NCI-H1436 (cell line): ENCODE measurements around the gene RPS15A.
A peak's percentile ranks its signal among the peaks of the same experiment; 100 is the strongest.

Source experiments
- DNase-seq: peaks from one replicate; lab custom pipeline; 2025; lab: John Stamatoyannopoulos, UW

The RPS15A gene

DNA sequence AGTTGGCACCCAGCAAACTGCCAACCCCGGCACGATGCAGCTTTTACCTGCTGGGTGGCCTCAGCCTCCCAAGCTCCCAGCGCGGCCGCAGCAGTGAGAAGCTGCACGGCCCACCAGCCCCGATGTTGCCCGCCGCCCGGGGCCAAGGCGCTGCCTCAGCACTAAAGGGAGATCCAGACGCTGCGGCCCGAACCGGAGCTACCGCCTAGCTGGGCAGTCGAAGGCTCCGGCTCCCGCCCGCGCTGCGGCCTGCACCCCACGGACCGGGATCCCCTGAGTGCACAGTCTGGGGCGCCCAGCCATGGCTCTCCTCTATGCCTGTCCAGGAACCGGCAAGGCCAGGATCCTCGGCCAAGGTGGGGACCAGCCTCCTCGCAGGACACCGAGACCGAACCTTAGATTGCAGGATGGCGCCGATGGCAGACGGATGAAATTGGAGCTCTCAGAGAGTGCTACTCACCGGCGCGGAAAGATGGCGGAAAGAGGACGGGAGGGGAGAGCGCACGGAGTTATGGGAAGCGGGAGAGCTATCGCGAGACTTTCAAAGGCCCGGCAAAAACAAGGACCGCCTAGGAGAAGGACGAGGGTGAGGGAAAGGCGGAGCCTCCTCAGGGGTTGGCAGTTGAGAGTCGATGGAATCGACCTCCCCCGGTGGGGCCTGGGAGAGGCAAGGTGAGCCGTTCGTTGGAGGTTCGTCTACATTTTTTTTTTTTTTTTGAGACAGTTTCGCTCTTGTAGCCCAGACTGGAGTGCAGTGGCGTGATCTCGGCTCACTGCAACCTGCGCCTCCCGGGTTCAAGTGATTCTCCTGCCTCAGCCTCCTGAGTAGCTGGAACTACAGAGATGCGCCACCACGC lies at the start of gene RPS15A:
TSS of gene RPS15A (minus strand) at position 485 of the 857 bp plus-strand sequence. CDS start 1,221 bp downstream, outside the sequence.
- DNase-seq, result peak; percentile 96

GRCh38 chr16:18839555-18839954 lies 49.4 kb upstream of the RPS15A start:
- no peak for DNase-seq

DNA sequence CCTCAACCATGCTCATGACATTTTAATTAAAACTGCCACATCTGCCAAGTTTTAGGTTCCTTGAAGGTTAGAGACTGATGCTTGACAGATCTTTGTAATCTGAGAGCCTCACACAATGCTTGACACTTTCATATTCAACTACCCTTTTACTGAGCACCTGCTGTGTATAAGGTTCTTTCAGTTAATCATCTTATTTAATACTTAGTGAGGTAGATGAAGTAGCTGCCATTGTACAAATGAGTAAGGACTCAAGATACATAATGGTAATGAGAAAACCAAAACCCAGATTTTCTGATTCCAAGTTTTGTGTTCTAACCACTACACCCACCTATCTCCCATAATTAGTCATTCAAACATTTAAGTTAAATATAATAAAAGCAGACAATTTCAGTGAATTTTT lies 46.6 kb upstream of the RPS15A start:
- no peak for DNase-seq

- no peak for DNase-seq
These were observed 44.7 kb upstream of the RPS15A start for GRCh38 chr16:18834864-18835263.

DNA sequence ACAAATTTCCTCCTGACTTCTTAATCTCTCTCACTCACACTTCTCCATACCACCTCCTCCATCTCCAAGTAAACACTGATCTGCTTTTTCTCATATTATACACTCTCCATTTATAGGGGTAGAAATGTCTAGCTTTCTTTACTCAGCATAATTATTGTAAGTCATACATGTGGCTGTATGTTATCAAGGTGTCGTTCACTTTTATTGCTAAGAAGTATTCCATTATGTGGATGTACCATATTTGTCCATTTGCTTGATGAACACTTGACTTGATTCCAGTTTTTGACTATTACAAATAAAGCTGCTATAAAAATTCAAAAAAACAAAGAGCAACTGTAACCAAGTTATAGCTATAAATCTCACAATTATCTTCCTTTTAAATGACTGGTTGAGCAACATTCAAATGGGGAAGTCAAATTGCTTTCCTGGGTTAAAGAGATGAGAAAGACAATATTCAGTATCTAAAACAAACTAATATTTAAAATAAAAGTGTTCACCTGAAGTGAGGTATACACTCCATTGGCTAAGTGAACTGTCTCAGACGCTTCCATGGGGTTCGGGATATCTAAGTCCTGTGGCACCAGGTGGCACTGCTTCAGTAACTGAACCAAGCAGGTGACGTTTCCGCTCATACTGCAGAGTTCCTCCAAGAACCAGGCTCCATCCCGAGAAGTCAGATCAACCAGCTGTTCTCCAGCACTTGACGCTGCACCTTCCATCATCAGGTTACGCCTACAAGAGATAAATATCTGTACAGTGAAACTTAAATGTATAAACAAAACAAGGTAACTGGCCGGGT lies 43.8 kb upstream of the RPS15A start:
- DNase-seq, result no peak

- DNase-seq, result no peak
These were observed 42.5 kb upstream of the RPS15A start for GRCh38 chr16:18832613-18833012.

DNA sequence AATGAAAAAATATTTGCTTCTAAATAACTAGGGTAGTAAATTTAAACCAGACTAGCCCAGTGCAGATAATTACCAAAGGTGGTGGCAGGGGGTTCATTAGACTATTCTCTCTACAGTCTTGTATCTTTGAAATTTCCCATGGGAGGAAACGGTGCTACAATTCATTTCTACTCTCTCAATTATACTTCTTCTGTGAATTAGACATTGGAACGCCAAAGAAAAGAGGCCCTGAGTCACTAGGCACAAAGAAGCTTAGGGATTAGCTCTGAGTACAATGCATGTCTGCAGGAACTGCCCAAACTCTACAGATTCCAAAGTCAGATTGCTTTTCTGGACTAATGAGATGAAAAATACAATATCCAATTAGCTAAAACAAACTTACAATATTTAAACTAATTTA lies 41.9 kb upstream of the RPS15A start:
- no peak for DNase-seq

DNA sequence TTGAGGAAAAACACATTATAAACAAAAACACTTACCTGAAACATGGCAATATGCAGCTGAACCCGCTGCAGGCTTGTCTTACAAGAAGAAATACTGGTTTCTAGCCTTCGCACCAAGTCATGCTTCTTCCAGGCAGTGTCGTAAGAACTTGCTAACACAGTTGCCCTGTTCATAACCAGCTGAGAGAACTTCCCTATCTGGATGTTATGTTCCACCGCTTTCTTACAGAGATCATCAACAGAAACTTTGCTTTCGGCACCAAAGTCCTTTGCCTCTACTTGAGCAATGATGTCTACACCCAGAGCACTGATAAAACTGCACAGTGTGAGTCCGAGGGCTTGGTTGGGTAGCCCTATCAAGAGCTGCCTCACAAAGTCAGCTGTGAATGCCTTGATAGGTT lies 39.1 kb upstream of the RPS15A start:
- no peak for DNase-seq

GRCh38 chr16:18827890-18828289 lies 37.8 kb upstream of the RPS15A start:
- DNase-seq, result no peak

DNA sequence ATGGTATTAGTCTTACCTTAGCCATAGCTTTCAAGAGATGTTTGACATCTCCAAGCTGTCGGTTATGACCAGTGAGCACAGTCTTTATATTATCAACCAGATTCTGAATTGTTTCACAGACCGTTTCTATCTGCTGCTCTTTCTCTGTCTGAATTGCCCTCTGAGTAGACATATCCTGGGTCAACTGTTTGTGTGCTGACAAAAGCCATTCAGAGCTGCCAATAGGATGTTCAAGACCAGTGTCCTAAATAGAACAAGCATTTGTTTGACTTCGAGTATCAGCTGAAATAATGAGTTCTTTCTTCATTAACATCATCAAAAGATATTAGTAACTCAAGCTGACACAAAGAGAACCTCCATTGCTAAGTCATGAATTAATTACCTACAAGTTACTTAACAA lies 26.2 kb upstream of the RPS15A start:
- no peak for DNase-seq

- no peak for DNase-seq
These were observed 21.8 kb upstream of the RPS15A start for GRCh38 chr16:18811925-18812324.

GRCh38 chr16:18809165-18809564 lies 19.0 kb upstream of the RPS15A start:
- no peak for DNase-seq

GRCh38 chr16:18805257-18805773 lies 15.2 kb upstream of the RPS15A start:
- DNase-seq, result no peak

- DNase-seq, result no peak
These were observed 14.4 kb upstream of the RPS15A start for GRCh38 chr16:18804540-18804939.

- DNase-seq, result no peak
These were observed 13.7 kb upstream of the RPS15A start for GRCh38 chr16:18803569-18804462.

DNA sequence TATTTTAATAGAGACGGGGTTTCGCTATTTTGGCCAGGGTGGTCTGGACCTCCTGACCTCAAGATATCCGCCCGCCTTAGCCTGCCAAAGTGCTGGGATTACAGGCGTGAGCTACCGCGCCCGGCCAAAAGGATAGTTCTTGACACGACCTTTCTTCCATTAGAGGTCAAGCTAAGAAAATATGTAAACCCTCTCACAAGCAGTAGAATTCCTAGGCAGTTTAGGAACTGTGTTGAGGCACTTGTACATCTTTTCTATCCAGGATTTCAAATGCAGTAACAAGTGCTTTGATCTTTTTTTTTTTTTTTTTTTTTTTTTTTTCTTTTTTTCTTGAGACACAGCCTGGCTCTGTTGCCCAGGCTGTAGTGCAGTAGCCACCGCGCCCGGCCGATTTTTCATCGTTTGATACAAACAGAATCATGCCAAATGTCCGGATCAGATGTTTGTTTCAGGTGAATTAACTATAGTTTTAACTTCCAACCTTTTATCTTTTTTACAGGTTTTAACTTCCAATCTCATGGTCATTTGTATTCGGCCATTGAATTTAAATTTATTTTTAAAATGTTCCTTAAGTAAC lies 12.7 kb upstream of the RPS15A start:
- no peak for DNase-seq

DNA sequence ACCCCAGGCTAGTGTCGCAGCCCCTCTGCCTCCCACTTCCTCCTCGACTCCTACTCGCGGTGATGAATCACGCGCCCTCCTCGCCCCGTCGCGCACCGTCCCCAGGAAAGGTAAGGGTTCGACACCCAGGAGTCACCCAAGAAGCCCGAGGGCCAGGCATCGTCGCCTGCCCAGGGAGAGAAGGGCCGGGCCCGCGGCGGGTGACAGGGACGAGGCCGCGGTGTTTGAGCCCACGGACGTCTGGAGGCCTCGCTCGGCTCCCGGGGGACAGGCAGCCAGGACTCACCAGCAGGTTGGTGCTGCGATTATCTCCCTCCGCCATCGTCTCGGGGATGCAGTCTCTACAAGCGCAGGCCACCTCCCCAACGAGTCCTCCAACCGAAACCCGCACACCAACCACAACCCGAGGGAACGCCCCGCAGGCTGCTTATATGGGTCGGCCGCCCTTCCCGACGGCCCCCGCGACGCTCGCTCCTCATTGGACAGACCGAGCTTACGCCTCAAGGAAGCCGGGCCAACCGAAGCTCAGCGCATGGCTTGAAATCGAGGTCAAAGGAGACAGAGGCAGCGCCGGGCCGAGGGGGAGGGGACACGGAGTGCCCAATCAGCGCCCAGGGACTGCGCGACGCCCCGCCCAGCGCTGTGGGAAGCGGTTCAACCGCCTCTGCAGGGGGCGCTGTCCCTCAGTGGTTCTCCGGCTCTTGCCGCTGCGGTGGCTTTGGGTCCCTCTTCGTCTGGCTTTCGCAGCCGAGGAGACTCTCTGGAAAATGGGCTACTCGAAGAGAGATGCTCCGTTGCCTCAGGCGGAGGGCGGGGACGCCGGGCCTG lies 11.2 kb upstream of the RPS15A start, which contains the start of gene ARL6IP1:
TSS of gene ARL6IP1 (minus strand) at position 405 of the 828 bp plus-strand sequence. CDS start at position 322, 83 bp downstream.
- peak; percentile 99 for DNase-seq

DNA sequence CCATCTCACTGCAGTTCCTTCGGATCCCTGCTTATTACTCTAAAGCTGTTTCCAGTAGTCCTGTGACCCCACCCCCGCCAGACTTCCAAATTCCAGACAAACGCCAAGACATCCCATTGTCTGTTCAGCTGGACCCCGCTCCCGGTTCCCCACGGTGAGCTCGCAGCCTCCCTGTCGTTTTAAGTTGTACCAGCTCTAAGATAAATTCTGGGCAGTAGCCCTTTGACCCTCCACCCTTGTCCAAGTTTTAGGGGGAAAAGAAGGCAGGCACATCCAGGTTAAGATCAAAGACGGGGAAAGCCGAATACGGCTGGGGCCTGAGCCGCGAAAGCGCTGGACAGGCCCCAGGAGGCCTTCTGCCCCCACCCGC lies 10.6 kb upstream of the RPS15A start:
- no peak for DNase-seq

DNA sequence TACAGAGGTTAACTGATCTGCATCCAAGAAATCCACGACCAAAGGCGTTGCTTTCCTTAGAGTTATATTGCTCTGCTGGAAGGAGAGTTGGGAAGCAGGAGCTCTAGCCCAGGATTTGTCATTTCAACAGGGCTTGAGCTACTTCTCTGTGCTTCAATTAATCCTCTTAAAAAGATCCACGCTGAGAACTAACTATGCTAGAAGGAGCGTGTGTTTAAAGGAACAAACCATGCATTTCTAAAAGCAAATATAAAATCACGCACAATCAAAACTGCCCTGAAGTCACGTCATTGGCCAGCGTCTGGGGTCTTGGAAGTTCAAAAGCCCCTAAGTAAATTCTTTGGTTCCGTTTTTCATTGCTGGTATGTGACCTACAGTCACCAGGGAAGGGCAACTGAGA lies 10.2 kb upstream of the RPS15A start:
- DNase-seq, result no peak

- DNase-seq, result no peak
These were observed 9.4 kb upstream of the RPS15A start for GRCh38 chr16:18799500-18799899.

- no peak for DNase-seq
These were observed 7.6 kb upstream of the RPS15A start for GRCh38 chr16:18797746-18798145.
